ENCODE data around the gene CHP1. TPM values are rescaled to one million over a fixed set of nuclear protein-coding genes. Genes with fewer than 3 reads are reported as not detected.

CHP1 gene
- 66.3 and 66.4 TPM in 2 replicates for total RNA-seq

DNA sequence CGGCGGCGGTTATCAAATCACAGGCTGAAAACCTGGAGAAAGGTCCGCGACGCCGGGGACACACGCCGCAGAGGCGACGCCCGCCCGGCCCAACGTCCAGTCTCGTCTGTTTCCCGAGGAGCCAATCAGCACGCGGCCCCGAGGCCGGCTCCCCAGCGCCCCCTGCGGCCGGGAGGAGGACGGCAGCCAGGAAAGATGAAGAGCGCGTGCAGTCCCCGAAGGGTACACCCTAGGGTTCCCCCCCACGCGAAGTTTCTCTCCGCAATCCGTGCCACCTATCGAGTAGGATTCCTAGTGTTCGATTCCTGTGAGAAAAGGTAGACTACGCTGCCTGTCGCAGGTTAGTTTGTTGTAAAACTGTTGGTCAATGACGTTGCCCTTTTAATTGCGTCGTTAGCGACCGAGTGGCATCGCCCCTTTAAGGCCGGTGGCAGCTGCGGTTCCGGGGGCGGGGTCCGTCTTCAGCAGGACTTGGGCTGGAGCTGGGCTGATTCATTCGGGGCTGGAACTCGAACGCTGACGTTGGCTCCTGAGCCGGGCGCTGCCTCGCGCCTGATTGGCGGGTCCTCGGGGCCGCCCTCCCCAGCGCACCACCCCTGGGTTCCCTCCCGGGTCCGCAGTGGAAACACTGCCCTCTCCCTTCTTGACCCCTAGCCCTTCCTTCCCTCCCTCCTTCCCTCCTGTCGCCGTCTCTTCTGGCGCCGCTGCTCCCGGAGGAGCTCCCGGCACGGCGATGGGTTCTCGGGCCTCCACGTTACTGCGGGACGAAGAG, at the start of gene CHP1, which contains the start of gene EXD1:
Gene CHP1, plus strand, starts transcription at position 619 of the 772 bp plus-strand sequence. Its CDS starts 115 bp downstream, at position 734.
Gene EXD1, minus strand, starts transcription at position 108 of the 772 bp plus-strand sequence. CDS start 4,182 bp downstream, outside the sequence.

Other genes starting within 250 kb of the CHP1 start
- 16.7 and 17.8 TPM in 2 replicates for gene INO80, start 115.0 kb upstream of the CHP1 start, total RNA-seq
- gene EXD1, start 511 bp upstream of the CHP1 start, total RNA-seq: under 0.01 TPM in 1 of 2 replicates, not detected in the other
- gene OIP5, start 101.3 kb downstream of the CHP1 start, total RNA-seq: 0.17 and 1.3 TPM in 2 replicates
- 11.1 and 11.7 TPM in 2 replicates for gene NUSAP1, start 101.6 kb downstream of the CHP1 start, total RNA-seq
- gene NDUFAF1, start 171.2 kb downstream of the CHP1 start, total RNA-seq: 13.7 and 25.8 TPM in 2 replicates
- 8.2 and 15.0 TPM in 2 replicates for gene RTF1, start 185.8 kb downstream of the CHP1 start, total RNA-seq

All from bronchial smooth muscle cell (primary cell).